Measurements from ENCODE around the gene RNU6-9.
A peak's percentile ranks its signal among the peaks of the same experiment; 100 is the strongest.

The RNU6-9 gene

GRCh38 chr19:919199-920050, 26.1 kb downstream of the RNU6-9 start:
- DNase-seq = peak; percentile 45

- DNase-seq = peak; percentile 63
Measured at GRCh38 chr19:920051-920864, 27.0 kb downstream of the RNU6-9 start.

GRCh38 chr19:924553-925086, 31.3 kb downstream of the RNU6-9 start:
- no peak for DNase-seq

GRCh38 chr19:925087-925525, 31.8 kb downstream of the RNU6-9 start:
- DNase-seq = no peak

GRCh38 chr19:925526-926322, 32.4 kb downstream of the RNU6-9 start, which contains the start of gene ARID3A:
Gene ARID3A (plus strand): TSS chr19:926035. CDS start chr19:929529, 3,494 bp downstream.
- DNase-seq = peak; percentile 80

GRCh38 chr19:926323-926588, 33.0 kb downstream of the RNU6-9 start:
- no peak for DNase-seq

GRCh38 chr19:926589-927350, 33.5 kb downstream of the RNU6-9 start:
- DNase-seq = peak; percentile 65

- DNase-seq = no peak
Measured at GRCh38 chr19:927351-927779, 34.1 kb downstream of the RNU6-9 start.

GRCh38 chr19:927780-928401, 34.6 kb downstream of the RNU6-9 start:
- no peak for DNase-seq

GRCh38 chr19:928471-929202, 35.4 kb downstream of the RNU6-9 start:
- no peak for DNase-seq

GRCh38 chr19:929203-929890, 36.1 kb downstream of the RNU6-9 start:
- DNase-seq = no peak

- no peak for DNase-seq
Measured at GRCh38 chr19:929891-930258, 36.6 kb downstream of the RNU6-9 start.

- no peak for DNase-seq
Measured at GRCh38 chr19:931860-932647, 38.8 kb downstream of the RNU6-9 start.

- peak; percentile 45 for DNase-seq
Measured at GRCh38 chr19:932648-933552, 39.6 kb downstream of the RNU6-9 start.

GRCh38 chr19:933553-933882, 40.2 kb downstream of the RNU6-9 start:
- DNase-seq = no peak

GRCh38 chr19:934197-934840, 41.0 kb downstream of the RNU6-9 start:
- DNase-seq = no peak

- DNase-seq = no peak
Measured at GRCh38 chr19:934865-935479, 41.7 kb downstream of the RNU6-9 start.

GRCh38 chr19:936175-936546, 42.9 kb downstream of the RNU6-9 start:
- no peak for DNase-seq

Data from activated CD4-positive, CD25-positive, alpha-beta regulatory T cell treated with anti-CD3 and anti-CD28 coated beads, Interleukin-2, amount 50 U/mL, for 72 hours (primary cell).